ENCODE results near the gene REXO1.

- TF ChIP-seq CTCF (conservative IDR thresholded peaks at IDR 0.05 in 1 of 2, IDR thresholded peaks at IDR 0.05 in 1 of 2; ENCODE audit: low read depth in 1 of 2, low read length in 2 of 2): no peak
- no peak for TF ChIP-seq EZH2 (IDR thresholded peaks at IDR 0.05; ENCODE audit: low read length, missing control alignments)
These were observed 14.4 kb upstream of the REXO1 start for GRCh38 chr19:1862424-1863327.
